ENCODE measurements around the gene BET1. TPM values are rescaled to one million over a fixed set of nuclear protein-coding genes. Genes with fewer than 3 reads are reported as not detected.

Gene BET1
- total and polyA plus RNA-seq, 9 of the 15 experiments (the other 6 are each of a cell fraction or from before 2014, with no cell fraction given) = 15.8 to 190 (median 37.8) TPM

DNA sequence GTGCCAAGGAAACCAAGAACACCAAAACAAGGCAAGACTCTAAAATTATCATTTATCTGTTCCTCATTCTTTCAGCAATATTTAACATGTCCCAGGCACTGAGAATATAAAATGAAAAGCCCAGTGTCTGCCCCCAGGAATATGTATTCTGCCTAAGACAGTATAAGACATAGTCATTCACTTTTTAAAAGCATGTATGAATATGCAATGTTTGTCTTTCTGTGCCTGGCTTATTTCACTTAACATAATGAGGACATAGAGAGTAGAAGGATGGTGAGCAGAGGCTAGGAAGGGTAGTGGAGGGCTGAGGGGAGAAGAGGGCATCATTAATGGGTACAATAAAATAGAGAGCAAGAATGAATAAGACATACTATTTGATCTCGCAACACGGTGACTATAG is 44.6 kb upstream of the BET1 start (continued):
- TF ChIP-seq, protein P1, sequence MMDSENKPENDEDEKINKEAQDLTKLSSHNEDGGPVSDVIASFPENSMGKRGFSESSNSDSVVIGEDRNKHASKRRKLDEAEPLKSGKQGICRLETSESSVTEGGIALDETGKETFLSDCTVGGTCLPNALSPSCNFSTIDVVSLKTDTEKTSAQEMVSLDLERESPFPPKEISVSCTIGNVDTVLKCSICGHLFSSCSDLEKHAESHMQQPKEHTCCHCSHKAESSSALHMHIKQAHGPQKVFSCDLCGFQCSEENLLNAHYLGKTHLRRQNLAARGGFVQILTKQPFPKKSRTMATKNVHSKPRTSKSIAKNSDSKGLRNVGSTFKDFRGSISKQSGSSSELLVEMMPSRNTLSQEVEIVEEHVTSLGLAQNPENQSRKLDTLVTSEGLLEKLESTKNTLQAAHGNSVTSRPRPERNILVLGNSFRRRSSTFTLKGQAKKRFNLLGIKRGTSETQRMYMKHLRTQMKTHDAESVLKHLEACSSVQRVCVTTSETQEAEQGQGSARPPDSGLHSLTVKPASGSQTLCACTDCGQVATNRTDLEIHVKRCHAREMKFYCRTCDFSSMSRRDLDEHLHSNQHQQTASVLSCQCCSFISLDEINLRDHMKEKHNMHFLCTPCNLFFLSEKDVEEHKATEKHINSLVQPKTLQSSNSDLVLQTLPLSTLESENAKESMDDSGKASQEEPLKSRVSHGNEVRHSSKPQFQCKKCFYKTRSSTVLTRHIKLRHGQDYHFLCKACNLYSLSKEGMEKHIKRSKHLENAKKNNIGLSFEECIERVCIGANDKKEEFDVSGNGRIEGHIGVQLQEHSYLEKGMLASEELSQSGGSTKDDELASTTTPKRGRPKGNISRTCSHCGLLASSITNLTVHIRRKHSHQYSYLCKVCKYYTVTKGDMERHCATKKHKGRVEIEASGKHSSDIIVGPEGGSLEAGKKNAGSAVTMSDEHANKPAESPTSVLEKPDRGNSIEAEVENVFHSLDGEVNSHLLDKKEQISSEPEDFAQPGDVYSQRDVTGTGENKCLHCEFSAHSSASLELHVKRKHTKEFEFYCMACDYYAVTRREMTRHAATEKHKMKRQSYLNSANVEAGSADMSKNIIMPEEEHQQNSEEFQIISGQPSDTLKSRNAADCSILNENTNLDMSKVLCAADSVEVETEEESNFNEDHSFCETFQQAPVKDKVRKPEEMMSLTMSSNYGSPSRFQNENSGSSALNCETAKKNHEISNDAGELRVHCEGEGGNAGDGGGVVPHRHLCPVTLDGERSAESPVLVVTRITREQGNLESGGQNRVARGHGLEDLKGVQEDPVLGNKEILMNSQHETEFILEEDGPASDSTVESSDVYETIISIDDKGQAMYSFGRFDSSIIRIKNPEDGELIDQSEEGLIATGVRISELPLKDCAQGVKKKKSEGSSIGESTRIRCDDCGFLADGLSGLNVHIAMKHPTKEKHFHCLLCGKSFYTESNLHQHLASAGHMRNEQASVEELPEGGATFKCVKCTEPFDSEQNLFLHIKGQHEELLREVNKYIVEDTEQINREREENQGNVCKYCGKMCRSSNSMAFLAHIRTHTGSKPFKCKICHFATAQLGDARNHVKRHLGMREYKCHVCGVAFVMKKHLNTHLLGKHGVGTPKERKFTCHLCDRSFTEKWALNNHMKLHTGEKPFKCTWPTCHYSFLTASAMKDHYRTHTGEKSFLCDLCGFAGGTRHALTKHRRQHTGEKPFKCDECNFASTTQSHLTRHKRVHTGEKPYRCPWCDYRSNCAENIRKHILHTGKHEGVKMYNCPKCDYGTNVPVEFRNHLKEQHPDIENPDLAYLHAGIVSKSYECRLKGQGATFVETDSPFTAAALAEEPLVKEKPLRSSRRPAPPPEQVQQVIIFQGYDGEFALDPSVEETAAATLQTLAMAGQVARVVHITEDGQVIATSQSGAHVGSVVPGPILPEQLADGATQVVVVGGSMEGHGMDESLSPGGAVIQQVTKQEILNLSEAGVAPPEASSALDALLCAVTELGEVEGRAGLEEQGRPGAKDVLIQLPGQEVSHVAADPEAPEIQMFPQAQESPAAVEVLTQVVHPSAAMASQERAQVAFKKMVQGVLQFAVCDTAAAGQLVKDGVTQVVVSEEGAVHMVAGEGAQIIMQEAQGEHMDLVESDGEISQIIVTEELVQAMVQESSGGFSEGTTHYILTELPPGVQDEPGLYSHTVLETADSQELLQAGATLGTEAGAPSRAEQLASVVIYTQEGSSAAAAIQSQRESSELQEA (IDR thresholded peaks at IDR 0.05; ENCODE audit: low read depth) = no peak
- TF ChIP-seq, protein P2, sequence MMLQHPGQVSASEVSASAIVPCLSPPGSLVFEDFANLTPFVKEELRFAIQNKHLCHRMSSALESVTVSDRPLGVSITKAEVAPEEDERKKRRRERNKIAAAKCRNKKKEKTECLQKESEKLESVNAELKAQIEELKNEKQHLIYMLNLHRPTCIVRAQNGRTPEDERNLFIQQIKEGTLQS (IDR thresholded peaks at IDR 0.05) = no peak
- TF ChIP-seq, protein P2 (CRISPR knock-in tag; conservative IDR thresholded peaks at IDR 0.05) = no peak
- TF ChIP-seq ZNF586 (CRISPR knock-in tag; conservative IDR thresholded peaks at IDR 0.05) = no peak
